ENCODE results near the gene ARMH4.

Gene ARMH4

DNA sequence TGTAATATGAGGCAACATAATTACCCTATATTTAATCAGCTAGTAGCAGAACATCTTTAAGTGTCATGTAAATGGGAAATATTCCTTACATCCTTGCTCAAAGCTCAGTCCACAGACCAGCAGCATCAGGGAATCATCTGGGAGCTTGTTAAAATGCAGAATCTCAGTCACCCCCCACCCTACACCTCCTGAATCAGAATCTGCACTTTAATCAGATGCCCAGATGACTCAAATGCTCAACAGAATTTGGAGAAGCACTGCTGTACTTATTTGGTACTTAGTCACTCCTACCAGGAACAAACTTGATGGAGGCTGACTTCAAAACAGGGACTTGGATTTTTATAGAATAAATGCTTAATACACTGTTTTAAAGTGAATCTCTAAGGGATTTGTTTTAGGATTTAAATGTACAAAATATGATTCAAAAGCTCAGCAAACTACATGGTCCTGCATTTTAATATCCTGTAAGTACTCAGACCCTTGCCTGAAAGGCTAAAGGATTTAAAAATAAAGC lies 96.5 kb downstream of the ARMH4 start:
- DNase-seq (ENCODE audit: low read depth in 2 of 2) = no peak

DNA sequence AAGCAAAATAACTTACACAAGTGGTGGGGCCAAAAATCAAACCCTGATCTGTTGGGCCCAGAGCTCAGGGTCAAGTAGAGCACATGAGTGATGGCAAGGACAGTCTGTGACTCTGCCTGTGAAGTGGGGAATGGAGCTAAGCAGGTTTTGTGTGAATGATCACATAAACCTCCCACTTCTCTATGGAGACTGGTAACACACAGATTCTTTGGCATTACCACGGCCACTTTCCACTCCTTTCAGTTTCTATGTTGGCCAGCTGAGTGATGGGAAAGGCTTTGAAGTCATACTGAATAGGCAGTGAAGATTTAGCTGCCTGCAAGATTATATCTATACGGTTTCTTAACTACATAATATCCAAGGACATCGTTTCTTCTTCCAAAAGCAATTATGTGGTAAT lies 97.9 kb downstream of the ARMH4 start:
- no peak for DNase-seq (ENCODE audit: low read depth in 2 of 2)

DNA sequence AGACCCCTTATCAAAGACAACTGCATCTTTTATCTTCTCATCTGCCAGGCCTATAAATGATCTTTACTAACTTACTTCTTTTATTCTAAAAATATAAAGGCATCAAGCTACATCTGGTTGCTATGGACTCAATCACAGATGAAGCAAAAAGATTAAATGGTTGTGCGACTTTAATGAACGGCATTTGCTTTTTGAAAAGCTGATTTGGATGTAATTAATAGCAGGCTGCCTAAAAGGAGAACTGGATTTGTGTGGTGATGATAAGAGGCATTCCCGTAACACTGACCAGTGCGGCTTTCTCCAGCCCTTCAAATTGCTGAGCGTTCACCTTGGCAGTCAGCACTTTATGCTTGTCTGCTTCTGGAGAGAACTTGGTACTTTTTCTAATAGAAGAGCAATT lies 103.8 kb downstream of the ARMH4 start:
- DNase-seq (ENCODE audit: low read depth in 2 of 2) = no peak

DNA sequence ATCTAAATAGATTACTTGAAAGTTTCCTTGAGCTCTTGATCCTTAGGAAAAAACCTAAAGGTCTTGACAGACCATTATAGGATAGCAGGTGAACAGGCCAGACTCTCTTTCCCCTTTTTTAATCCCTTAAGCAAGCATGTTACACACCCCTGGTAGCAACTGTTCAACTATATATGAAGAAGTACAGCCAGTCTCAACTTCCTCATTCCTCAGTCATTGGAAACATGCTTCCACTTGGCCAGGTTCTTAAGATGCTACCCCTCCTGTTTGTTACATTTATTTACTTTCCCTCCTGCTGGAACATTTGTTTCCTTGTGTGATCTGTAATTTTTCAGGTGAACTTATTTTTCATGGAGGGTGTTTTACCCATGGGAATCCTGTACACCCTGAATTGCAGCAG lies 124.1 kb downstream of the ARMH4 start:
- DNase-seq (ENCODE audit: low read depth in 2 of 2) = no peak

DNA sequence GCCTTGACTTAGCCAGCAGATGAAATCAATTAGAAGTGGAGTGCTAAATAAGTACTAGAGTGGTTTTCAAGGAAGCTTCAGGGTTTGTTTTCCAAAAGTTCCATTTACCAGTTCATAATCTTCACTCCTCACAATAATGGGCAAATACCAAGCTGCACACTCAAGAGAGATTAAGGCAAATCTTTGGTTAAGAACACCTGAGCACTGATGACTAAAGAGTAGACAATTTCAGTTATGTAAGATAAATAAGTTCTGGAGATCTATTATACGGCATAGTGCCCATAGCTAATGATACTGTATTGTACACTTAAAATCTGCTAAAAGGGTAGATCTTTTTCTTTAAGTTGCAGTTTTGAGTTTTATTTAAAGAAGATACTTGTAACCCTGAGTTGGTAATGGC lies 125.0 kb downstream of the ARMH4 start:
- DNase-seq (ENCODE audit: low read depth in 2 of 2) = no peak

DNA sequence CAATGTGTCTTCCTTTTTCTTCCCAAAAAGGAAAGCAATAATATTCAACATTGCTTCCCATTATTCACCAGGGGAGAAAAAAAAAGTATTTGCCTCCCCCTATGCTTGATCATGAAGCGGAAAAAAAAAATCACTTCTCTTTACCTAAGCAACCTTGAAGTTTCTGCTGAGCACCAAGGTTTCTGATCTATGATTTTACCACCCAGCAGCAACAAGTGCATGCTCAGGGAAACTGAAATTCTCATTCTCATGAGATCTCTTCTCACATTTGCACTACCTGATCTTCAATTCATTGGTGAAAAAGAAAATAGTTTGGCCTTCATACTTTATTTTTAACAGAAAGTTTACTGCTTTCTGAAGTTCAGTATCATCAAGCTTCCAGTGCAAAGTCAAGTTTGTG lies 125.8 kb downstream of the ARMH4 start:
- no peak for DNase-seq (ENCODE audit: low read depth in 2 of 2)

DNA sequence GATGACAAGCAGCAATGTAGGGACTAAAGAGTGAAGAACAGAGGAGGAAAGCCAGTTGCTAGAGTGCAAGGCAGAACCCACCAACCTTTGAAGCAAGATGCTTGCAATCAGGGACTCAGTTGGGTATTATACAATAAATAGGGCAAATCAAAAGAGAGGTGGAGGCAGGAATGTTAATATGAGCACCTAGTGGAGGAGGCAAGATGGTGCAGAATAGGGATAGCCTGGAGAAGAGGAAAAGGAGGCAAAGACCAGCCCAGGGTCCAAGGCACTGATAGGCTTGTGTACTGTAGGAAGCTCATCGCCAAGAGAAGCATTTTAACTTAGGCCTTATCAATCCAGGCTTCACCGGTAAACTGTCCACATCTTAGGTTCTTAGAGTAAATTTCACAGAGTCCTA lies 137.2 kb downstream of the ARMH4 start:
- DNase-seq (ENCODE audit: low read depth in 2 of 2) = no peak

DNA sequence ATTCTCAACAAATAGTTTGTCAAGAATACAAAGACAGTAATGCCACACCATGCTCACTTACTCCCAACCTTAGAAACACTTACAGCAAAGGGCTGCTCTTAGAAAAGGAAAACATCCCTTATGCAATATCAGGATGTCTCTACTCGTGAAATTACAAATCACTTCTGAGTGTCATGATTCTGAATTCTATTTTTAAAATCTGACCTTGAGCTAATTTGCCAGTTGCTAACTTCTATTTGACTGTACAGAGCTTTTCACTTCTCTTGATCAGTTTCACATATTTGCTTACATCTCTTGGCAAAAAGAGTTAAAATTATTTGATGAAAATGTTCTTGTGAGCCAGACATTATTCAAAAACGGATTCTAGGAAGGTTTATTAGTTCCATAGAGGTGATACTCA lies 149.4 kb downstream of the ARMH4 start:
- no peak for DNase-seq (ENCODE audit: low read depth in 2 of 2)

DNA sequence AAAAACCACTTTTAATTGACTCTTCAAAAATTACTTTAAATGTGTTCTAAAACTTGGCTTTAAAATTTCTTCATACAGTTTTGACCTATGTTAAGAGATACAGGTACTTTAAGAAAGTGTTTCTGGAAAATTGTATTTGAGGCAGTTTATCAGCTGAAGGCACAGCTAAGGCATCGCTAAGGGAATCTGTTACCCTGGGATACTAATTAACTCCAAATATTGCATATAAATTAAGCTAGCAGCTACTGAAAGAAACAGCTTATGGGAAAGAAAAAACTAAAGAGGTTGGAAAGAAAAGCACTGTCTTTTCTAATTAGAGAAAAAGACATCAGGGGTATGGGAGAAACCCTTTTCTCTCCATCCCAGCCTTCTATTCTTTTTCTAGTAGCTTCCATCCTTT lies 152.0 kb downstream of the ARMH4 start:
- DNase-seq (ENCODE audit: low read depth in 2 of 2) = no peak

DNA sequence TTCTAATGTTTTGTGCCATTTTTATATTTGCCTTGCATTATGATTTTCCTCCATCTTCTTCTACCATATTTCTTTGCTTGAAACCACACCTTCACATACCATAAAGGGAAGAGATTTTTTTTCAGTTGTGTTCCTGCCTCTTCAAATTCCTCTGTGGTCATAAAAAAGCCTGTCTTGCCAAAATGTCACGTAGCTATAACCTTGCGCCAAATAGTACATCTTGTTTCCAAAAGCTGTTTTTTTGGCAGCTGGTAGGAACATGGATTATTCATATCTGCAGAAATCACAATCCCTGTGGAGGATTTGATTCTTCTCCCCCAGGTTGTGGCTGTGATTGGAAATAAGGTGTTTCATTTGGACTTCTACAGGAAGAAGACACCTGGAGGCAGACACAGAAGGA lies 152.5 kb downstream of the ARMH4 start:
- no peak for DNase-seq (ENCODE audit: low read depth in 2 of 2)

DNA sequence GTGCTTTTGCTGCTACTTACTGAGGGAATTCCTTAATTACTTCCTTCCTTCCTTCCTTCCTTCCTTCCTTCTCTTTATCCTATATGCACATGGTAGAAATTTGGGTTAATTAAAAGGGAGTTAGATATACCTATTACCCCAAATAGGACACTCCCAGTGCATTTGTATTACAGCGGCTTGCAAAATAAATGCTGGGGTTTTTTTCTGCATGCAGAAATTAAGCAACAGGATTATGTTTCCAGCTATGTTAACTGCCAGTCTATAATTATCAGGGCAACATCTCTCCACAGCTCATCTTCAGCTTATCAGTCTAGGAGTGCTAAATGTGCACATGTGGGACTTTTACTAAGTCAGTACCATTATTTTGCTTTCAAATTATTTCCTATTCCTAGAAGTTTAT lies 153.2 kb downstream of the ARMH4 start:
- DNase-seq (ENCODE audit: low read depth in 2 of 2) = no peak

DNA sequence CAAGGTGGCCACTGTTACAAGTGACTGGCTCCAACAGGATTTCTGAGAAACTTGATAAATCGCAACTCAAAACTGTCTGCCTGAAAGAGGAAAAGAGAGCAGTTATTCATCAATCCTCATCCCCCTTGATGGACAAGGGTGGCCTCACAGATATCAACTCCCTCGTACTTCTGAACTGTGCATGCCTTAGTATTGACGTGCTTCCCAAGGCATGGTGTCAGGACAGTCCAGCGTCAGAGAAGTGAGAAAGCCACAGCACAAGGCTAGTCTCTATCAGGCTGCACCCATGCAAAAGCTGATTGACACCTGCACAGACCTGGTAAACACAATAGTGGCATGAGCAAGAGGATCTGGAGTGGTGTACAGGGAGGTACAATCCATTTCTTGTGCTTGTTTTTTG lies 160.7 kb downstream of the ARMH4 start:
- no peak for DNase-seq (ENCODE audit: low read depth in 2 of 2)

DNA sequence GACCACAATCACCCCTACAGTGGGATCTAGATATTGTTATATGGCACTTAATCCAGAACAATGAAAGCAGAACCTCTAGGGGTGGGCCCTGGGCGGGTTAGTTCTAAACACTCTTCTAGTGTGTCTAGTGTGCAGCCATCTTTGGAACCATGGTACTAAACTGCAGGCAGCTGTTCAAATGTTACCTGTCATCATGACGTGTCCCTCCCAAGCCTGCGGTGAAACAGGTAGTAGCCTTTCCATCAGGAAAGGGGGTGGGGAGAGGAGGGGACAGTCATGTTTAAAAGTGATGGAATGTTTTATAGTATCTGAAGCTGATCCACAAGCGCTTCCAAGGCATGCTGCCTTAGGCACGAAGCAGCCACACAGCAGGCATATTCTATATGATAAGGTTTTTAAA lies 163.6 kb downstream of the ARMH4 start:
- no peak for DNase-seq (ENCODE audit: low read depth in 2 of 2)

DNA sequence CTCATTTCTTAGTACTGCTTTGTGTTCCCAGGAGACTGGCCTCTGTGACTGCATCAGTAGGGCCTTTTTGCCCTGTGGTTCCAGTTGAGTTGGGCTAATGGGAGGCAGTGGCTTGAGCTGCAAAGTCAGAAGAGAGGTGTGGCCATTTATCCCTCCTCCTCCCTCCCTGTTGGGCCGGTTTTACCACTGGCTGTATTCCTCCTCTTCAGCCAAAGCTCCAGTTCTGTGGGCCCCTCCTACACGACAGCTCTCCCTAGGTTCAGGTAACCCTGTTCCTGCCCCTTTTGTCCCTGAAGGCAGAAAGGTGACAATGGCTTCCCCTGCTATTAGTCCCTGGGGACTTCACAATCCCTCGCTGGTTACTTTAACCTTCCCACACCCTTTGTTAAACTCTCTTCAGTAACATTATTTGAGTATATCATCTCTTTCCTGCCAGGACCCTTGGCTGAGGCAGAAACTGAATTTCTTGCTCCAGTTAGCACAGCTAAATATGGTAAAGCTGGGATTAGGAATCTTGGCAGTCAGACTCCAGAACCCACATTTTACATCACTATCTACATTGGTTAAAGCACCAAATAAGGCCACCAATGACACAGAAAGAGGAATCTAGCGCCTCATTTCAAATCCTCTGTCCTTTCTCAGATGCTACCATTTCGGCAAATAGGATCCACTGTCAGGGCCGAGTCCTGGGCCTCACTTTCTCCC lies 164.3 kb downstream of the ARMH4 start:
- DNase-seq (ENCODE audit: low read depth in 2 of 2) = no peak

DNA sequence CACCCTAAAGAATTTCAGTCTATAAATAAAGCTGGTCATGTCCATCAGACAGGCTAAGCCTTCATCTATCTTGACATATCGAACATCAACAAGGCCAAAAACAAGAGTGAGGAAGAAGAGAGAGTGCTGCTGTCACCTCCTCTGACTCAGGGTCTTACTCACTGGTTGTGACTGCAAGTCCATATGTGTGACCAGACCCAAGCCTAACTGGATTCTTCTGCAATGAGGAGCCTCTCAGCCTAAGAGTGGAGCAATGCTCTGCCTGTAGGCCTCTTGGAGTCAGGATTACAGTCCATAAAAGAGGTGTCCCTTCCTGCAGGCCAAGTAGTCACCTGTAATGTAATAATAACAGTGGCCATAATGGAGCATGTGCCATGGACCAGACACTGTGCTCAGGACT lies 165.0 kb downstream of the ARMH4 start:
- no peak for DNase-seq (ENCODE audit: low read depth in 2 of 2)

DNA sequence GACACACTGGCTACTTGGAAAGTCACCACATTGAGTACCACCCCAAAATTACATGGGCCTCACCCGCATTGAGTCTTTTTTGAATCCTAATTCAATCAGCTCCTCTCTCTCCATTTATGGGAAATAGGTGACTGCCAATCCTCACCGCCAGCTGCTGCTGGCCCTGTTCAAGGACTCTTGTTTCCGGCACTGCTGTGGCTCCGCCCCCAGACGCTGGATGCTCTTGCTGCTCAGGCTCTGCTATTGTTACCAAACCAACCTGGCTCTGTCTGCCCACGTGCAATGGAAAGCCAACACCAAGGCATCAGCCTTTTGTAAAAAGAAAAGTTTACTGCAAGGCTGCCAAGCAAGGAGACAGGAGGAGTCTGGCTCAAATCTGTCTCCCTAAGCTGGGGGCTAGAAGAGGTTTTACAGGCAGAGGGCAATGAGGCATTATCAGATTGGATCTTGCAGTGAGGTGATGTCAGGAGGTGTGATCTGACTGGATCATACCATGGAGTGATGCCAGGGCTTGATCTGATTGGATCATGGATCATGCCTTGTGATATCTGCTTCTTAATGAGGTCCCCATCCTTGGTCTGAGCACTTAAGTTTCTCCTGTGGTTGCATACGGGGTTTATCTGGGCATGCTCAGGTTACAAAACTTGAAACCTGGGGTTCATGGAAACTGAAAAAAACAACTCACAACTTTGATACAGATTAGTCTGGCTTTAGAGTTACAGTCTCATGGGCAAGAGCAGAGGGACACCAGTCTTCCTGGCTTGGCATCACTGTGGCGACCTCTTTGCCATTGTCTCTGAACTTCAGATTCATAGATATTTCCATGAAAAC lies 169.0 kb downstream of the ARMH4 start:
- DNase-seq (ENCODE audit: low read depth in 2 of 2) = no peak

DNA sequence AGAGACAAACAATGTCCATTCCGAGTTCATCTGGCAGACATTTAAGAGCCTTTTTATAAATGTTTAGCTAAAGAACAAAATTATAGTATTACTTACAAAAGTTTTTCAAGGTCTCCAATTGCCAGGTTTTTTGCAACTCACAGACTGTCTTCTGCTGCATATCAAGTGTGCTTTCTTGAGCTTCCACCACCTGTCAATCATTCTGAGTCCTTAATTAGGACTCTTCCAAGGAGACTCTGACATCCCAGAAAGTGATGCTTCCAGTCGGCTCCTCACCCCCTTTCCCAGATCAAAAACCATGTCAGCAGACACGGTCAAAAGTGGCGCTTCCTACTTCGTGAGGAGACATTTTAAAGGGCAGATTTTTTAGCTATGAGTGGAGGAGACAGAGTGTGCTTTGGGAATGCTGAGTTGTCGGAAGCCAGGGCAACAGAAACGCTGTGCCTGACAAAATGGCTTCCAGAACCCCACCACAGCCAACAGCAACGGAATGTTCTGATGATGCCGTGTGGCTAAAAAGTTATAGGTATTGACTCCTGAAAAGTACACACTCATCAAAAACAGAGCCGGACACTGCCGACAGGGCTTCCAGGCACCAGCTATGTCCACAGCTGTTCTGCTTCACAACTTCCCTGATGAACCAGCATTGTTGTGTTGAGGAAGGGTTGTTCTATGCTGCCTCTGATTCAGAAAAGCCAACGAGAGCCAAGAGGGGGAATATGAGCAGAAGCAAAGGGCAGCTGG lies 170.0 kb downstream of the ARMH4 start:
- DNase-seq (ENCODE audit: low read depth in 2 of 2) = no peak

DNA sequence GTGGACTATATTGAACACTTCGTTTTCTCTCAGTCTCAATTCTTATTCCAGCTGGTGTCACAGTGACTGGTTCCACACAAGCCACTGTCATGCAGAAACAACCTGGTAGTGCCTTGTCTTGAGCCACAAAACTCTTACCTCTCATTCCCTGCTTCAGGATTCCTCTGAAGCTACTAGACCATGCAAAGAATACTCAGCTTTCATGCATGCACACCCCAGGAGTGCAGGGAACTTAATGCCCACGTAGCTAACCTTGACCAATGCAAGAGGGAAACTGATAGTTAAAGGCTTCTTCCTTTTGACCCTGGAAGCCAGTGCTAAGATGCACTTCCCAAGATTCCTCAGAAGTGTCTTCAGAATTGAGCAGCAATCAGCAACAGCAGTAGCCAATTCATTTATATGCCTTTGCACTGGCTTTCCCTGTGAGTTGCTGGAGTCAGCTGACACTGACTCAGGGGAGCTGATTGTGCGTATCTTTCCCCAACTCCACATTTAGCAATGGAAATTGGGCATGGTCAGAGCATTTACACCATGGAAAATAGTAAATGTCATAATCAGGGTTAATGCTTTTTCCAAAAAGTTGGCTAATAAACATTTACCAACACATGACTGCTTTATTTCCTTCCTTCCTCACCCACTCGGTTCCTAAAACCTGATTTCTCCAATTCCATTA lies 172.5 kb downstream of the ARMH4 start:
- no peak for DNase-seq (ENCODE audit: low read depth in 2 of 2)

DNA sequence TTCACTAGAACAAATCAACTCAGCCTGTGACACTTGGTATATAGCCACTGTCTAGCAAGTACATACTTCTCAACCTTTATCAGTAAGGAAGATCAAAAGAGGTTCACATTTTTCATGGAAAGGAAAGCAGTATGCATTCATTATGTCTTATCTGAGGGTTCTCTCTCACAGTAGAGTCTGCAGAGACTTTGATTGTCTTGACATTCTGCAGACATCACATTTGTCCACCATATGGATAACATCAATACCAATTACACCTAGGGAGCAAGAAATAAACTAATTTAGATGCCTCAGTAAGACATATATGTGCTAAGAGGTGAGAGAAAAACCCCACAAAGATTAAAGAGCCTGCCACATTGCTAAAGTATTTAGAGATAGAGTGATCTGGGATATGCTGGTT lies 175.3 kb downstream of the ARMH4 start:
- DNase-seq (ENCODE audit: low read depth in 2 of 2) = no peak

DNA sequence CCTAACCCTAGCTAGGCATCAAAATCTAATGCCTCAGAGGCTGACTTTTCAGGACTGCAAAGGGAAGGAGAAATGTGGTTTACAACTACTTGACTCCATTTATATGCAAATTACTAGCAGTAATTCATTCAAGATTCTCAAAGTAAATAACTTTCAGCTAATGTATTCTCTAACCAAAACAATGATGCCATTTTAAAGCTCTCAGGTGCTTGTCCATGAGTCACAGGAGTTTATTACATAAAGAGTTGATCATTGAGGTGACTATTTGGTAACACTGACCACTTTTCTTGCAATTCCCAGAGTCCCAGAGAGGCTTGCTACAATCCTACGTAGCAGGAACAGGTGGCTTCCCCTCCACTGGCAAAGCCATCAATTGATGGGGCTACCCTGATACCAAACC lies 177.1 kb downstream of the ARMH4 start:
- no peak for DNase-seq (ENCODE audit: low read depth in 2 of 2)

DNA sequence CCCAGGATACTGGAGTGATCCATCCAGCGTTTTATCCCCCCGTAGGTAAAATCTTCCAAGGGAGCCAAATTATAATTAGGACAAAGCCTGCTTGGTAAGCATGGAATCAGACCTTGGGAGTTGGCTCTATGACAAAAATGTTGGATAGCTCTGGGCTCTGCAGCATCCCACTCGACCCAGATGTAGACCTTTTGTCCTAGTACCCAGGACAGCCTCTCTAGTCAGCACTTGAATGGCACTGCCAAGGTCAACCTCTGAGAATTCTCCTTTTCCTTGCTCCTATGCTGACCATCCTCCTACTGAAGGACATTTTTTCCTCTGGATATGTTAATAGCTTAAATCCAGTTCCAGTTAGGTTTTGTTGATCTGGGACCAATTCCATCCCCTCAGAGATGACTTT lies 181.4 kb downstream of the ARMH4 start:
- DNase-seq (ENCODE audit: low read depth in 2 of 2) = no peak

DNA sequence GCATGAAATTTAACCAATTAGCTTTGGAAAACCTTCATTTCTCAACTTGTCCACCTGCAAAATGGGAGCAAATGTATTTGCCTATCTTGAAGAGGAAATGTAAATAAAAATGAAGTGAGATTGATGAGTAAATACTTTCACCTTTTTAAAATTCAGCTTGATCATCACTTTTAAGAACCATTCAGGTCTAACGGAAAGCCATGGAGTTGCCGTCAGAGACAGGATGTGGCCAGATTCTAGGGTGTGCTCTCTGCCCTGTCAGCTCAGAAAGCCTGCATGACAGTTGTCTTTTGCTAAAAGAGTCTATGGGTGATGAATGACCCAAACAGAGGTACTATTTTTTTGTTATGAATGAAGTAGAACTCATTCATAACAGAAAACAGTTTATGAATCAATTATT lies 181.8 kb downstream of the ARMH4 start:
- no peak for DNase-seq (ENCODE audit: low read depth in 2 of 2)

All from activated CD8-positive, alpha-beta memory T cell treated with anti-CD3 and anti-CD28 coated beads for 4 hours (primary cell).